Measurements from ENCODE around the gene NR0B1. TPM values are rescaled to one million over a fixed set of nuclear protein-coding genes. Genes with fewer than 3 reads are reported as not detected.

Gene NR0B1
- polyA plus RNA-seq, 3 donors: not detected

DNA sequence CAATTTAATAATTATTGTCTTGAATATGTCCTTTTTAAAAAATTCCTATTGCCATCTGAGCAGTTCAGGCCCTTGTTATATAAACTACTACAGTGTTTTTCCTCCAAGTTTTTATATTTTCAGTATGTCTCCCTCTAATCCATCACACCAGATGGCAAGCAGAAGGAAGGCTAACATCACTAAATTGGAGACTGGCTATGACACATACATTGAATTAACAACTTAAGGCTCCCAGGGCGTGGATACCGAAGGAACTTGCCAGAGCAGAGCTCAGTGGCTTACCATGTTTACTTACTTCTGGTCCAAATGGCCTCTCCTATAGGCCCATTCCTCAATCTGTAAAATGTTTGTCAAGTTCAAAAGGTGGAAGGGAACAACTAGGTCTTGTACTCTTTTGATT lies 49.3 kb downstream of the NR0B1 start:
- no peaks in the 10 kb centered on the region for H3K36me3 Mint-ChIP-seq

More for the DNA sequence above, 49.3 kb downstream of the NR0B1 start:
- Histone ChIP-seq H3K27me3 (ENCODE audit: control insufficient read depth in 2 of 2, insufficient read depth in 2 of 2, low read length in 2 of 2) (peaks cover 0 to 1% of the 10 kb centered on the region in 2 donors), H4K20me1 (ENCODE audit: insufficient read depth, low read length) (no peaks in the 10 kb centered on the region), H3K27ac (ENCODE audit: low read depth in 1 of 2, low read length in 2 of 2) (no peak overlapping the region), H3K4me1 (ENCODE audit: control insufficient read depth in 1 of 2, insufficient read depth in 2 of 2, low read length in 2 of 2) (no peaks in the 10 kb centered on the region), H3K4me2 (replicated peaks; ENCODE audit: extremely low read depth, low read length, poor library complexity, severe bottlenecking) (no peak overlapping the region), H3K36me3 (replicated peaks in 1 of 2; ENCODE audit: control insufficient read depth in 1 of 2, insufficient read depth in 2 of 2, low read length in 2 of 2) (no peaks in the 10 kb centered on the region), H2AFZ (ENCODE audit: insufficient read depth, low read depth, low read length, poor library complexity, severe bottlenecking) (no peak overlapping the region), H3K4me3 (replicated peaks in 1 of 3; ENCODE audit: low read depth in 2 of 3, low read length in 3 of 3) (no peak overlapping the region), H3K9ac (ENCODE audit: insufficient read depth, low read length, poor library complexity, severe bottlenecking) (no peak overlapping the region), H3K9me3 (replicated peaks in 1 of 2; ENCODE audit: control insufficient read depth in 1 of 2, insufficient read depth in 1 of 2, low read length in 2 of 2) (peaks cover 0 to 5% of the 10 kb centered on the region in 2 donors), H3K79me2 (ENCODE audit: insufficient read depth, low read length) (no peaks in the 10 kb centered on the region)
- Mint-ChIP-seq H3K4me1 (no peaks in the 10 kb centered on the region), H3K27ac (no peak overlapping the region), H3K9me3 (peaks cover 0 to 5% (median 3%) of the 10 kb centered on the region in 7 donors), H3K4me3 (no peak overlapping the region), H3K27me3 (ENCODE audit: low read depth in 3 of 3) (peaks cover 0 to 2% (median 0%) of the 10 kb centered on the region in 3 donors)
- intact Hi-C loops (cut with micrococcal nuclease): no loop called here
- TF ChIP-seq, protein P1, sequence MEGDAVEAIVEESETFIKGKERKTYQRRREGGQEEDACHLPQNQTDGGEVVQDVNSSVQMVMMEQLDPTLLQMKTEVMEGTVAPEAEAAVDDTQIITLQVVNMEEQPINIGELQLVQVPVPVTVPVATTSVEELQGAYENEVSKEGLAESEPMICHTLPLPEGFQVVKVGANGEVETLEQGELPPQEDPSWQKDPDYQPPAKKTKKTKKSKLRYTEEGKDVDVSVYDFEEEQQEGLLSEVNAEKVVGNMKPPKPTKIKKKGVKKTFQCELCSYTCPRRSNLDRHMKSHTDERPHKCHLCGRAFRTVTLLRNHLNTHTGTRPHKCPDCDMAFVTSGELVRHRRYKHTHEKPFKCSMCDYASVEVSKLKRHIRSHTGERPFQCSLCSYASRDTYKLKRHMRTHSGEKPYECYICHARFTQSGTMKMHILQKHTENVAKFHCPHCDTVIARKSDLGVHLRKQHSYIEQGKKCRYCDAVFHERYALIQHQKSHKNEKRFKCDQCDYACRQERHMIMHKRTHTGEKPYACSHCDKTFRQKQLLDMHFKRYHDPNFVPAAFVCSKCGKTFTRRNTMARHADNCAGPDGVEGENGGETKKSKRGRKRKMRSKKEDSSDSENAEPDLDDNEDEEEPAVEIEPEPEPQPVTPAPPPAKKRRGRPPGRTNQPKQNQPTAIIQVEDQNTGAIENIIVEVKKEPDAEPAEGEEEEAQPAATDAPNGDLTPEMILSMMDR (IDR thresholded peaks at IDR 0.05): no peak
- 80% methylated on average over 2 of the region's 2 CpGs for WGBS (ENCODE audit: insufficient coverage)
- DNase-seq: no peak

Other genes starting within 250 kb of the NR0B1 start
- gene MAGEB2, start 93.8 kb downstream of the NR0B1 start, polyA plus RNA-seq: not detected
- gene MAGEB3, start 78.7 kb downstream of the NR0B1 start, polyA plus RNA-seq: not detected
- gene MAGEB4, start 67.4 kb downstream of the NR0B1 start, polyA plus RNA-seq: not detected
- gene MAGEB1, start 62.2 kb downstream of the NR0B1 start, polyA plus RNA-seq: not detected

Data from CD14-positive monocyte (primary cell).